Measurements from ENCODE around the gene TBCD.
"Not testable (repeated sequence)": the region's sequence is repeated elsewhere in the genome, so short reads cannot be mapped to it uniquely, and the experiment has no call there.

Gene TBCD

GRCh38 chr17:82775001-82775823, 23.3 kb downstream of the TBCD start:
- no peak overlapping the region for H3K4me3 ChIP-seq (ENCODE audit: low read depth, low read length)
- TF ChIP-seq CTCF (IDR thresholded peaks at IDR 0.05; ENCODE audit: insufficient read depth, low read length, missing control alignments): peak; percentile 93
- ChIA-PET POLR2A (no interaction called here), CTCF (interaction anchor here (0.6 to 5.5 kb wide), 19 partner anchors 9 to 425 kb away, joined by 3 to 51 read pairs (median 4); no protein-coding TSS in a partner anchor)
- no peak for DNase-seq (ENCODE audit: low read depth, low spot score)

DNA sequence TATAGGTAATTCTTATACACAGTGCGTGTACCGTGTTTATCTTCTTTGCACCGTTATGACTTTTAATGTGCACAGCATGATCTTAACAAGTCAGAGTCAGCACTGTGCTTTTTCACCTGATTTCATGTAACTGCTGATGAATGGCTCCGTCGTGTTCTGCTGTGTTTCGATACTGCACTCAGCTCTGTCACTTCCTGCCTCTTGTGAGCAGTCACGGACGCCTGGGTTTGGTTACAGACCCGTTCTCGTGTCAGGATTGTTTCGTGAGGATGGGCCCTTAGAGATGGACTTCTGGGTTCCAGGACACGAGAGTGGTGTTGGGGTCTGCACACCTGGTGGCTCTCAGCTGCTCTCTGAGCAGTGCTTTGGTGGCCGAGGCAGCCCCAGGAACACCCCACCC, 24.6 kb downstream of the TBCD start:
- CTCF ChIA-PET: interaction anchor here (1.1 to 5.5 kb wide), 6 partner anchors 12 to 109 kb away, joined by 3 to 51 read pairs (median 14); no protein-coding TSS in a partner anchor
- no peak overlapping the region for H3K4me3 ChIP-seq (ENCODE audit: low read depth, low read length)
- no peak for TF ChIP-seq CTCF (IDR thresholded peaks at IDR 0.05; ENCODE audit: insufficient read depth, low read length, missing control alignments)

GRCh38 chr17:82777778-82778375, 26.0 kb downstream of the TBCD start:
- CTCF ChIA-PET: interaction anchor here (0.8 to 5.5 kb wide), 6 partner anchors 10 to 136 kb away, joined by 3 to 52 read pairs (median 6); no protein-coding TSS in a partner anchor
- POLR2A ChIA-PET; DNase-seq (ENCODE audit: low read depth, low spot score); H3K4me3 ChIP-seq (ENCODE audit: low read depth, low read length): not testable (repeated sequence)

More for the DNA sequence above, 24.6 kb downstream of the TBCD start:
- POLR2A ChIA-PET: no interaction called here
- DNase-seq (ENCODE audit: low read depth, low spot score): no peak

DNA sequence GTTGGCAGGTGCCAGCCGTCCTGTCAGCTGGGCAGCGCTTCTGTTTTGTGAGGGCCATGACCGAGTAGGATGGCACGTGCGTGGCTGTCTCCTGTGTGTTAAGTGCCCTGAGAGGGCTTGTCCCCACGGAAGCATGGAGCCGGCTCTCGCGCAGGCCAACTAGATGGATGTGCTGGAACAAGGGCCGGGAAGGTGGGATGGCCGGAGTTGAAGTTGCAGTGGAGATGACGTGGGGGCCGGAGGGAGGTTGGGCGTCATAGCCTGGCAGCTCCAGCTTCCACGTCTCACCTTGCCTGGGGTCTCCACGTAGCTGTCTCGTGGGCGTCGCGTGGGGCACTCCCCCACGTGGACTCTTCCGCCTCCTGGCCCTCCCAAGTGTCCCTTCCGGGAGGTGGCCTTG, 27.7 kb downstream of the TBCD start:
- no peak overlapping the region for H3K4me3 ChIP-seq (ENCODE audit: low read depth, low read length)
- ChIA-PET POLR2A (no interaction called here), CTCF (interaction anchor here (0.7 to 5.5 kb wide), 19 partner anchors 8 to 749 kb away, joined by 3 to 52 read pairs (median 4); no protein-coding TSS in a partner anchor)
- no peak for DNase-seq (ENCODE audit: low read depth, low spot score)
- TF ChIP-seq CTCF (IDR thresholded peaks at IDR 0.05; ENCODE audit: insufficient read depth, low read length, missing control alignments): no peak

- no peak for TF ChIP-seq CTCF (IDR thresholded peaks at IDR 0.05; ENCODE audit: insufficient read depth, low read length, missing control alignments)
- ChIA-PET CTCF (interaction anchor here (0.6 to 5.1 kb wide), 22 partner anchors 12 to 426 kb away, joined by 3 to 52 read pairs (median 4); no protein-coding TSS in a partner anchor), POLR2A (no interaction called here)
- no peak for DNase-seq (ENCODE audit: low read depth, low spot score)
- H3K4me3 ChIP-seq (ENCODE audit: low read depth, low read length): no peak overlapping the region
These were observed 28.3 kb downstream of the TBCD start for GRCh38 chr17:82780195-82780594.

DNA sequence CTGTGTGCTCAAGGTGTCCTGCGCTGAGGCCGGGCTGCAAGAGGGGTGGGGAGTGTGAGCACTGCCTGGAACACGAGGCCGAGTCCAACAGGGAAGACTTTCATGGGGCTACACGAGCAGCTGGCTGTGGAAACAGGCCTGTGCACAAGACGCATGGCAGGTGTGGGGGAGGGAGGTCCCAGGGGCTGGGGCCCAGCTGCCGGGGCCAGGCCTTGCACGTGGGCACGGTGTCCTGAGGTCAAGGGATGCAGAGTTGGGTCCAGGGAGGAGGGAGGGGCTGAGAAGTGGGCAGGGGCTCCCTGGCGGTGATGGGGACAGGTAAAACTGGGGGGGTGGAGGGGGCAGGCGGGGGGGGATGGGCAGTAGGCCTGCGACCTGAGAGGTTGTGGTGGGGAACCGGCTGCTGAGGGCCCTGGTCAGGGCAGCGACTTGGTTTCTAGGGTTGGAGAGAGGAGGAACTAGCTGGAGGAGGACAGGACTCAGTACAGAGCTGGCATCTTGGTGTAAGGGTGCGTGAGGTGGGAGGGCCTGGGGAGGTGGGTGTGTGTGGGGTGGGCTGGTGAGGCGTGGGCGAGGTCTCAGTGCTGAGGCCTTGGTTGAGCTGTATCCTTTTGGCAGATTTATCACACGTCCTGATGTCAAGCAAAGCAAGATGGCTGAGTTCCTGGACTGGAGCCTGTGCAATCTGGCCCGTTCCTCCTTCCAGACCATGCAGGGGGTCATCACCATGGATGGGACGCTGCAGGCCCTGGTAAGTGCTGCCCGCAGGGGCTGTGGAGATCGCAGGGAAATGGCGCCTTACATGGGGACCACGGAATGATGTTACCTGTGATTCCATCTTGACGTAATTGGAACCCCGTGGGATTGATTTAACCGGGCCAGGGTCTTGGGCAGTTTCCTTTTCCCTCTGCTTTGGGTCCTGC, 29.4 kb downstream of the TBCD start:
- POLR2A ChIA-PET: interaction anchor here (1.2 kb wide), 1 partner anchor 298 kb away, joined by 3 read pairs; the partner anchor contains the start of gene METRNL
- no peak for TF ChIP-seq CTCF (IDR thresholded peaks at IDR 0.05; ENCODE audit: insufficient read depth, low read length, missing control alignments)
- no peak for DNase-seq (ENCODE audit: low read depth, low spot score)
- CTCF ChIA-PET: interaction anchor here (0.6 to 5.1 kb wide), 43 partner anchors 9 to 425 kb away, joined by 3 to 52 read pairs (median 4); no protein-coding TSS in a partner anchor
- no peak overlapping the region for H3K4me3 ChIP-seq (ENCODE audit: low read depth, low read length)
